HepG2 (cell line): ENCODE data around the gene C16orf90.

Source experiments
- ATF4 ChIP-seq, 2 experiments: fragments of 450-650 bp in 1 of 2; sonication (generic) in 1 of 2; formaldehyde crosslinking; IDR thresholded peaks; 2 replicates each; pipeline versions ENCODE4 v1.5.0 to v1.8.0; 2020 to 2022; ENCODE audit warnings: mild to moderate bottlenecking in 1 of 2, missing genetic modification reagents in 1 of 2
- CTCF ChIP-seq: sonication (generic); formaldehyde crosslinking; IDR thresholded peaks from 2 replicates; pipeline ENCODE4 v1.5.0; 2020; ENCODE audit warnings: mild to moderate bottlenecking, missing genetic modification reagents, moderate library complexity
- EHMT2 ChIP-seq: fragments of 200-600 bp; sonication (generic); IDR thresholded peaks from 2 replicates; pipeline ENCODE4 v1.7.0; 2017; ENCODE audit warnings: antibody characterized with exemption, low read depth, low read length, borderline replicate concordance
- EP300 ChIP-seq, 3 experiments: sonication (generic) in 1 of 3; formaldehyde crosslinking in 1 of 3; IDR thresholded peaks; 2 replicates each; pipeline versions ENCODE4 v1.5.1 to v1.6.1; 2011 to 2020; ENCODE audit warnings: low read depth in 2 of 3, low read length in 2 of 3, borderline replicate concordance in 1 of 3, improper control_type of control experiment in 1 of 3, mild to moderate bottlenecking in 1 of 3, missing genetic modification reagents in 1 of 3, moderate library complexity in 1 of 3
- FOXP1 ChIP-seq, 2 experiments: fragments of 450-650 bp in 1 of 2; IDR thresholded peaks; 2 replicates each; pipeline ENCODE4 v1.6.1; 2017 to 2018; ENCODE audit warnings: antibody characterized with exemption in 1 of 2
- LBX2 ChIP-seq: sonication (generic); formaldehyde crosslinking; IDR thresholded peaks from 2 replicates; pipeline ENCODE4 v1.5.0; 2020; ENCODE audit warnings: missing genetic modification reagents, mild to moderate bottlenecking, borderline replicate concordance
- MAFF ChIP-seq: IDR thresholded peaks from 2 replicates; pipeline ENCODE4 v1.6.1; 2011; ENCODE audit warnings: low read depth, low read length, improper control_type of control experiment
- MLX ChIP-seq: IDR thresholded peaks from 2 replicates; pipeline ENCODE4 v1.6.1; 2016
- ZBTB40 ChIP-seq, 2 experiments: fragments of 450-650 bp in 1 of 2; sonication (generic) in 1 of 2; formaldehyde crosslinking in 1 of 2; IDR thresholded peaks; 2 replicates each; pipeline versions ENCODE4 v1.6.1 to v1.8.0; 2016 to 2022; ENCODE audit warnings: antibody characterized with exemption in 1 of 2, mild to moderate bottlenecking in 1 of 2, missing genetic modification reagents in 1 of 2
- ZNF24 ChIP-seq: fragments of 450-650 bp; IDR thresholded peaks from 2 replicates; pipeline ENCODE4 v1.6.1; 2017; ENCODE audit warnings: antibody characterized with exemption, mild to moderate bottlenecking
- ZNF501 ChIP-seq: sonication (generic); formaldehyde crosslinking; IDR thresholded peaks from 2 replicates; pipeline ENCODE4 v1.5.1; 2020; ENCODE audit warnings: mild to moderate bottlenecking, moderate library complexity, missing genetic modification reagents

- TF ChIP-seq FOXP1 (IDR thresholded peaks at IDR 0.05) (no peak), FOXP1 (CRISPR knock-in tag; IDR thresholded peaks at IDR 0.05) (no peak), CTCF (CRISPR knock-in tag) (no peak), EP300 (IDR thresholded peaks at IDR 0.05; ENCODE audit: low read depth in 2 of 2, low read length in 2 of 2) (no peak), EP300 (CRISPR knock-in tag; IDR thresholded peaks at IDR 0.05; ENCODE audit: borderline replicate concordance) (no peak), LBX2 (CRISPR knock-in tag) (no peak), MLX (CRISPR knock-in tag) (no peak), ZNF501 (CRISPR knock-in tag) (no peak), EHMT2 (no peak), ZBTB40 (IDR thresholded peaks at IDR 0.05) (no peak), ZBTB40 (CRISPR knock-in tag; IDR thresholded peaks at IDR 0.05) (no peak), ZNF24 (no peak), ATF4 (CRISPR knock-in tag; IDR thresholded peaks at IDR 0.05) (no peak), MAFF (no peak)
Measured at GRCh38 chr16:3541527-3542155, 46.4 kb upstream of the C16orf90 start.
